B cell (primary cell): ENCODE data around the gene KCNH3. TPM values are rescaled to one million over a fixed set of nuclear protein-coding genes. Genes with fewer than 3 reads are reported as not detected.

Experiments
- ATAC-seq: fragments of 200-7000 bp; cut with Tn5 transposase; one replicate; pipeline ENCODE4 v1.10.0; 2021; ENCODE audit warnings: low read depth, mild to moderate bottlenecking, moderate number of reproducible peaks, moderate library complexity
- CTCF ChIA-PET: fragments of 350-600 bp; sonication (Branson Sonifier 250); formaldehyde crosslinking; loops from one replicate; lab custom pipeline; 2021; ENCODE audit warnings: antibody characterized with exemption, inconsistent platforms; lab: Charles Lee
- POLR2A ChIA-PET: fragments of 350-600 bp; sonication (Branson Sonifier 250); formaldehyde crosslinking; loops from one replicate; lab custom pipeline; 2021; ENCODE audit warnings: antibody characterized with exemption; lab: Charles Lee
- DNase-seq: peaks from one replicate; pipeline ENCODE4 v3.0.0; 2013
- H2AFZ ChIP-seq: 2 replicates; pipeline ENCODE4 v1.6.1; 2012; ENCODE audit warnings: mild to moderate bottlenecking, low read depth, low read length; ENCODE audit not compliant: insufficient read depth, poor library complexity, severe bottlenecking
- H3K27ac ChIP-seq, 2 donors: 1 replicate in 1 of 2; 2 replicates in 1 of 2; pipeline ENCODE4 v1.5.1; 2012 to 2013; ENCODE audit warnings: low read length in 2 of 2, mild to moderate bottlenecking in 2 of 2, moderate library complexity in 1 of 2
- H3K27me3 ChIP-seq, 4 experiments: fragments of 200-600 bp in 1 of 4; sonication (generic) in 1 of 4; replicated peaks in 1 of 4; 1 replicate in 2 of 4; 2 replicates in 2 of 4; pipeline versions ENCODE4 v1.6.1 to v1.7.0; 2013 to 2016; ENCODE audit warnings: low read length in 3 of 4, mild to moderate bottlenecking in 2 of 4, mixed read lengths in 1 of 4, moderate library complexity in 1 of 4; ENCODE audit not compliant: insufficient read depth in 4 of 4, control insufficient read depth in 3 of 4; ENCODE audit errors: control extremely low read depth in 1 of 4
- H3K36me3 ChIP-seq, 2 experiments: replicated peaks in 1 of 2; 1 replicate in 1 of 2; 2 replicates in 1 of 2; pipeline versions ENCODE4 v1.6.1 to v1.7.1; 2013; ENCODE audit warnings: low read length in 1 of 2; ENCODE audit not compliant: insufficient read depth in 2 of 2, control insufficient read depth in 1 of 2; ENCODE audit errors: control extremely low read depth in 1 of 2, extremely low read depth in 1 of 2
- H3K4me1 ChIP-seq, 2 donors: fragments of 200-600 bp in 1 of 2; sonication (generic) in 1 of 2; 1 replicate in 1 of 2; 2 replicates in 1 of 2; pipeline versions ENCODE4 v1.5.1 to v1.6.1; 2013 to 2017; ENCODE audit warnings: low read length in 2 of 2; ENCODE audit not compliant: control insufficient read depth in 2 of 2, insufficient read depth in 2 of 2
- H3K4me2 ChIP-seq: replicated peaks from 2 replicates; pipeline ENCODE3; 2012; ENCODE audit warnings: mild to moderate bottlenecking, low read depth, low read length; ENCODE audit not compliant: poor library complexity, severe bottlenecking
- H3K4me3 ChIP-seq, 5 experiments: fragments of 200-600 bp in 1 of 5; sonication (generic) in 1 of 5; 1 replicate in 3 of 5; 2 replicates in 2 of 5; pipeline versions ENCODE4 v1.5.1 to v1.7.0; 2011 to 2016; ENCODE audit warnings: low read length in 4 of 5, mild to moderate bottlenecking in 4 of 5, low read depth in 2 of 5, control low read depth in 1 of 5, moderate library complexity in 1 of 5; ENCODE audit not compliant: insufficient read depth in 1 of 5; ENCODE audit errors: control extremely low read depth in 1 of 5, extremely low read depth in 1 of 5
- H3K79me2 ChIP-seq: fragments of 200-600 bp; sonication (generic); one replicate; pipeline ENCODE4 v1.6.0; 2016; ENCODE audit warnings: low read length; ENCODE audit not compliant: control insufficient read depth, insufficient read depth
- H3K9ac ChIP-seq: fragments of 200-600 bp; sonication (generic); 2 replicates; pipeline ENCODE4 v1.6.1; 2017; ENCODE audit warnings: mild to moderate bottlenecking, low read length, moderate library complexity
- H3K9me3 ChIP-seq, 3 donors: one replicate each; pipeline versions ENCODE4 v1.6.1 to v1.7.1; 2013; ENCODE audit warnings: low read length in 2 of 3; ENCODE audit not compliant: control insufficient read depth in 2 of 3, insufficient read depth in 1 of 3; ENCODE audit errors: control extremely low read depth in 1 of 3
- H4K20me1 ChIP-seq: 2 replicates; pipeline ENCODE4 v1.6.0; 2012; ENCODE audit warnings: mild to moderate bottlenecking, low read length; ENCODE audit not compliant: insufficient read depth, control insufficient read depth, poor library complexity, severe bottlenecking
- H3K27ac Mint-ChIP-seq: one replicate; pipeline ENCODE4 v1.8.0; 2021; ENCODE audit warnings: mixed read lengths
- H3K27me3 Mint-ChIP-seq: one replicate; pipeline ENCODE4 v1.8.0; 2021; ENCODE audit warnings: mixed read lengths
- H3K4me1 Mint-ChIP-seq: one replicate; pipeline ENCODE4 v1.8.0; 2021; ENCODE audit warnings: mixed read lengths
- H3K4me3 Mint-ChIP-seq: one replicate; pipeline ENCODE4 v1.8.0; 2021; ENCODE audit warnings: mixed read lengths
- H3K9me3 Mint-ChIP-seq: one replicate; pipeline ENCODE4 v1.8.0; 2022; ENCODE audit warnings: mixed read lengths; ENCODE audit not compliant: insufficient read depth
- EZH2 ChIP-seq: IDR thresholded peaks from 2 replicates; pipeline ENCODE4 v1.6.1; 2012; ENCODE audit warnings: borderline replicate concordance, low read depth, mild to moderate bottlenecking, moderate library complexity, low read length; ENCODE audit not compliant: insufficient read depth, poor library complexity, severe bottlenecking
- WGBS: methylation state at CpG from one replicate; pipeline ENCODE4 v1.1.5; 2013; ENCODE audit warnings: missing lambda C conversion rate; ENCODE audit not compliant: insufficient coverage; 5-methylcytosine and 5-hydroxymethylcytosine counted together
- intact Hi-C: fragments of 100-400 bp; cut with micrococcal nuclease; formaldehyde crosslinking; loops from one replicate; pipeline ENCODE4 v1.10.0; 2022
- polyA plus RNA-seq: library from polyadenylated mRNA; depleted of rRNA; stranded (reverse); fragments of >200 nt; gene quantifications from 2 replicates; pipeline ENCODE4 v1.2.3, GENCODE V29; 2012
- total RNA-seq, 2 donors: library from RNA; stranded (reverse); fragments of 120-200 nt in 1 of 2; gene quantifications; 1 replicate in 1 of 2; 2 replicates in 1 of 2; pipeline versions ENCODE4 v1.2.3 to v1.2.4, GENCODE V29; 2013 to 2022
- TF ChIP-seq, protein P1 (sequence below): fragments of 200-600 bp; IDR thresholded peaks from one replicate; pipeline ENCODE4 v1.8.0; 2022; ENCODE audit warnings: antibody characterized with exemption, mild to moderate bottlenecking

KCNH3 gene
- total and polyA plus RNA-seq, 2 donors (not counting 1 experiment from before 2014, with no cell fraction given) = 0.49 to 0.54 TPM

- TF ChIP-seq EZH2 = no peak
- TF ChIP-seq, protein P1, sequence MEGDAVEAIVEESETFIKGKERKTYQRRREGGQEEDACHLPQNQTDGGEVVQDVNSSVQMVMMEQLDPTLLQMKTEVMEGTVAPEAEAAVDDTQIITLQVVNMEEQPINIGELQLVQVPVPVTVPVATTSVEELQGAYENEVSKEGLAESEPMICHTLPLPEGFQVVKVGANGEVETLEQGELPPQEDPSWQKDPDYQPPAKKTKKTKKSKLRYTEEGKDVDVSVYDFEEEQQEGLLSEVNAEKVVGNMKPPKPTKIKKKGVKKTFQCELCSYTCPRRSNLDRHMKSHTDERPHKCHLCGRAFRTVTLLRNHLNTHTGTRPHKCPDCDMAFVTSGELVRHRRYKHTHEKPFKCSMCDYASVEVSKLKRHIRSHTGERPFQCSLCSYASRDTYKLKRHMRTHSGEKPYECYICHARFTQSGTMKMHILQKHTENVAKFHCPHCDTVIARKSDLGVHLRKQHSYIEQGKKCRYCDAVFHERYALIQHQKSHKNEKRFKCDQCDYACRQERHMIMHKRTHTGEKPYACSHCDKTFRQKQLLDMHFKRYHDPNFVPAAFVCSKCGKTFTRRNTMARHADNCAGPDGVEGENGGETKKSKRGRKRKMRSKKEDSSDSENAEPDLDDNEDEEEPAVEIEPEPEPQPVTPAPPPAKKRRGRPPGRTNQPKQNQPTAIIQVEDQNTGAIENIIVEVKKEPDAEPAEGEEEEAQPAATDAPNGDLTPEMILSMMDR = no peak
- no peak overlapping the region for H2AFZ ChIP-seq
- no peak overlapping the region for H3K9ac ChIP-seq
- intact Hi-C loops = no loop called here
- Mint-ChIP-seq H3K4me1 (peaks cover 12% of the 10 kb centered on the region), H3K27me3 (no peaks in the 10 kb centered on the region), H3K4me3 (no peak overlapping the region), H3K9me3 (no peaks in the 10 kb centered on the region), H3K27ac (no peak overlapping the region)
- peaks cover 5 to 10% of the 10 kb centered on the region in 2 donors for H3K4me1 ChIP-seq
- no peaks in the 10 kb centered on the region for H3K79me2 ChIP-seq
- ATAC-seq (no peak), DNase-seq (no peak)
- H3K27me3 ChIP-seq = no peaks in the 10 kb centered on the region
- peaks cover 3 to 25% of the 10 kb centered on the region in 2 experiments for H3K36me3 ChIP-seq
- CTCF ChIA-PET = interaction anchor here (1.8 to 2.9 kb wide), 2 partner anchors 10 to 166 kb away, joined by 7 to 10 read pairs; no protein-coding TSS in a partner anchor
- H3K4me3 ChIP-seq = no peak overlapping the region
- H3K4me2 ChIP-seq = no peak overlapping the region
- POLR2A ChIA-PET = no interaction called here
- 100% methylated on average over 6 of the region's 6 CpGs for WGBS
- H3K9me3 ChIP-seq = no peaks in the 10 kb centered on the region
- H3K27ac ChIP-seq = no peak overlapping the region
- no peaks in the 10 kb centered on the region for H4K20me1 ChIP-seq
These were observed 14.0 kb upstream of the KCNH3 start for GRCh38 chr12:49524660-49525324.

DNA sequence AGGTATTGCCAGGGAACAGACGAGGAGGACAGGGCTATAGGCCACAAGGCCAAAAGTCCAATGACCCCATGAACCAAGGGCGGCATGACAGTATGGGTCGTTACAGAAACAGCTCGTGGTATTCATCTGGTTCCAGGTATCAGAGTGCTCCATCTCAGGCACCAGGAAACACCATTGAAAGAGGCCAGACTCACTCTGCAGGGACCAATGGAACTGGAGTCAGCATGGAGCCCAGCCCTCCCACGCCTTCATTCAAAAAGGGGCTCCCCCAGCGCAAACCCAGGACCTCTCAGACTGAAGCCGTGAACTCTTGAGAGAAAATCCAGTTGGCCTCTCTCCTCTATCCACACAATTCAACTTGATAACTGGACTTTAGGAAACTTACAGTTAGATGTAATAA is 12.9 kb upstream of the KCNH3 start:
- Histone ChIP-seq H3K27me3 (no peaks in the 10 kb centered on the region), H2AFZ (no peak overlapping the region), H4K20me1 (no peaks in the 10 kb centered on the region), H3K4me1 (peaks cover 5 to 10% of the 10 kb centered on the region in 2 donors), H3K9me3 (no peaks in the 10 kb centered on the region), H3K27ac (no peak overlapping the region), H3K4me3 (no peak overlapping the region), H3K36me3 (peaks cover 3 to 25% of the 10 kb centered on the region in 2 experiments), H3K9ac (no peak overlapping the region), H3K79me2 (no peaks in the 10 kb centered on the region), H3K4me2 (no peak overlapping the region)
- DNase-seq (no peak), ATAC-seq (no peak)
- TF ChIP-seq, protein P1 = no peak
- no peak for TF ChIP-seq EZH2
- ChIA-PET CTCF (interaction anchor here (1.2 to 2.9 kb wide), 3 partner anchors 12 to 237 kb away, joined by 3 to 10 read pairs (median 7); no protein-coding TSS in a partner anchor), POLR2A (no interaction called here)
- intact Hi-C loops = no loop called here
- H3K4me1 Mint-ChIP-seq = peaks cover 12% of the 10 kb centered on the region
- WGBS = 100% methylated on average over 6 of the region's 7 CpGs
- H3K27ac Mint-ChIP-seq = no peak overlapping the region
- no peak overlapping the region for H3K4me3 Mint-ChIP-seq
- no peaks in the 10 kb centered on the region for H3K9me3 Mint-ChIP-seq
- H3K27me3 Mint-ChIP-seq = no peaks in the 10 kb centered on the region
